GM19043 (cell line): ENCODE measurements around the gene SRBD1.

Experiments used
- ATAC-seq: cut with Tn5 transposase; IDR thresholded peaks from one replicate; pipeline ENCODE4 v1.9.1; 2021; ENCODE audit warnings: low read depth; ENCODE audit not compliant: unreplicated experiment

Gene SRBD1

GRCh38 chr2:45559436-45559835 is 51.6 kb downstream of the SRBD1 start:
- no peak for ATAC-seq

DNA sequence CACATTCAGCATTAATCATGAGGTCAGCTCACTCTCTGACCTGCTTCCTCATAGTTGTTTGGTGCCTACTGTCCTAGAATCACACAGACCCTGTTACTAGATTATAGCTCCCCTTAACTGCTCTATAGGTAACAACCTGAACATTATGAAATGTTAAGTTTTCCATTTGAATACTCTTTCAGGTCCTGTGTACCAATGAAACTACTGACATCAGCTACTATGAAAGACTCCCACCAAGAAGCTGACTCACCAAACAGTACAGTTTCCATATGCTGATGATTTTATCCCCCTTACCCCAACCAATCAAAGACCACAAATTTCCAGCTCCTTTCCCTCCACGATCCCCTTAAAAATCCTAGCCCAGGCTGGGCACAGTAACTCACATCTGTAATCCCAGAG is 56.3 kb downstream of the SRBD1 start:
- ATAC-seq = no peak

GRCh38 chr2:45554073-45554741 is 56.9 kb downstream of the SRBD1 start:
- ATAC-seq = no peak

DNA sequence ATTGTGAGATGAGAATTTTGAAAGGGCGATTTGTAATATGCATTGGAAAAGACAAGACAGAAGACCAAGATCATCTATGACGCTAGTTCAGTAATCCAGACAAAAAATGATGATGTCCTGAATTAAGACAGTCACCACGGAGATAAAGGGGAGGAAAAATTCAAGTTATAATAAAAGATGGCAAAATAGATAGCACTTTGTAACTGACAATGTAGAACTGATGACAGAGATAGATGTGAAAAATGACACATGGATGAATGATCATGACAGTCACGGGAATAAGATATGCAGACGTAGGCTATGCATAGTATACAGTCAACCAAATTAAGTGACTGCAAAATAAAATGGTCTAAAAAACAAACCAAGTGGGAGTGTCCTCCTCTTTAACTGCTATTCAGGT is 59.2 kb downstream of the SRBD1 start:
- ATAC-seq = no peak

GRCh38 chr2:45545943-45546342 is 65.1 kb downstream of the SRBD1 start:
- ATAC-seq = no peak

- no peak for ATAC-seq
Observed at GRCh38 chr2:45543257-45543656, 67.8 kb downstream of the SRBD1 start.

DNA sequence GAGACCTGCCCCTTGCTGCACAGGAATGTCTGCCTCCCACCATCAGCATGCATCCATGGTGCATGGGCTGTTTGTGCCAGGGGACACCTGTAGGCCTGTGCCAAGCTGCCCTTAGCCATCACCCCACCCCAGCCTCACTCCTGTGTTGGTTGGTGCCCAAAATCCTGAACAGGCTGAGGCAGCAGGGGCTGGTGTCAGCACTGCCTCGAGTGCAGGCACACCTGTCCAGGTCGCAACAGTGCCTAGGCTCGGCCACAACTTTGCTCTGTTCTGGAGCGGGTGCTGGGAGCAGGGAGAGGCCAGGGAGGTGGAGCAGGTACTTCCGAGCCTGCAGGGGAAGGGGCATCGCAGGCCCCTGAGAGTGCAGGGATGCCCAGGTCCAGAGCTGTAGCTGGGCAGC is 69.1 kb downstream of the SRBD1 start:
- ATAC-seq = no peak

DNA sequence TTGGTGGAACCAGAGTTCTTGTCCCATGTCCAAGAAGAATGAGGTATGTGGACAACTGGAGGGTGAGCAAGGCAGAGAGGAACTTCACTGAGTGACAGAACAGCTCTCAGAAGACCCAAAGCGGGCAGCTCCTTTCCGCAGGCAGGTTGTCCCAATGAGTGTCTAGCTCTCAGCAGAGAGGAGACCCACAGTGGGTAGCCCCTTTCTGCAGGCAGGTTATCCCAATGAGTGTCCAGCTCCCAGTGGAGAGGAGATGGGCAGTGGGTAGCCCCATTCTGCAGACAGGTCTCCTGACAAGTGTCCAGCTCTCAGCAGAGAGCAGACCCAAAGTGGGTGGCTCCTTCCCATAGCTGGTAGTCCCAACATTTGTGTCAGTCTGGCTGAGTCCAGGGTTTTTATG is 69.6 kb downstream of the SRBD1 start:
- no peak for ATAC-seq

DNA sequence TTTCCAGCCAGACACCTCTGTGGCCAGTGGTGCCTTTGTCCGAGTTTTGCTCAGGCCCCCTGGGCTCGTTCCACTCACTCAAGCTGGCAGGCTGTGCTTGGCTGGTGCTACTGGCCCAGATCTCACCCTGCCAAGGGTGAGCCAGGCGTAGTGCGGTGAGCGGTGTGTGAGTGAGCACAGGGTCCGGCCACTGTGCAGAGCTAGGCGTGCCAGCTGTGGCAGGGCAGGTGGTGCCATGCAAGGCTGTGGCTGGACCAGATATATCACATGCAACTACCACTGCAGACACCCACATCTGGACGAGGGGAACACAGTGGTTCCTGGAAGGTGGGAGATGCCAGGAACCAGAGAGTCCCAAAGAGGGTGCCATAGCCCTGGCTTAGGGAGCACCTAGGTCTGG is 70.1 kb downstream of the SRBD1 start:
- no peak for ATAC-seq

GRCh38 chr2:45533771-45534170 is 77.3 kb downstream of the SRBD1 start:
- no peak for ATAC-seq

DNA sequence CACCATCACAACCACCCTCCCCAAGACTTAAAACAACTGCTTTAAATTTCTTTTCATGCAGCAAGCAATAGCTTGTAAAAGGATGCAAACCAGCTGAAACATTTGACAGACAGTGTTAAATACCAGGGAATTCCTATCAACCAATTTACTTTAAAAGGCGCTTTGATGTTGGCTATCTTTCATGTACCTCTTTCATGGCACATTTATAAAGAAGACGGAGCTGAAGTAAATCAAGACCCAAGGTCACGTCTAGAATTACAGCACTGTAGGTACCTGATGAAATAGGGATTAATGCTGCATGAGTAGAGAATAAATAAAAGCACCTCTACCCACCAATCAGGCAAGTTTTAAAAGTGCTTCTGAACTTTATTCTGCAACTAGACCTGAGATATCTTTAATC is 78.9 kb downstream of the SRBD1 start:
- no peak for ATAC-seq

- ATAC-seq = no peak
Observed at GRCh38 chr2:45524016-45524415, 87.1 kb downstream of the SRBD1 start.

GRCh38 chr2:45518546-45518945 is 92.5 kb downstream of the SRBD1 start:
- no peak for ATAC-seq

- no peak for ATAC-seq
Observed at GRCh38 chr2:45510701-45511420, 100.2 kb downstream of the SRBD1 start.

- ATAC-seq = no peak
Observed at GRCh38 chr2:45506756-45507155, 104.3 kb downstream of the SRBD1 start.

- ATAC-seq = no peak
Observed at GRCh38 chr2:45505138-45505537, 105.9 kb downstream of the SRBD1 start.

GRCh38 chr2:45498661-45499550 is 112.2 kb downstream of the SRBD1 start:
- no peak for ATAC-seq

- ATAC-seq = peak; percentile 68
Observed at GRCh38 chr2:45497355-45497754, 113.7 kb downstream of the SRBD1 start.

GRCh38 chr2:45496869-45497268 is 114.2 kb downstream of the SRBD1 start:
- no peak for ATAC-seq

DNA sequence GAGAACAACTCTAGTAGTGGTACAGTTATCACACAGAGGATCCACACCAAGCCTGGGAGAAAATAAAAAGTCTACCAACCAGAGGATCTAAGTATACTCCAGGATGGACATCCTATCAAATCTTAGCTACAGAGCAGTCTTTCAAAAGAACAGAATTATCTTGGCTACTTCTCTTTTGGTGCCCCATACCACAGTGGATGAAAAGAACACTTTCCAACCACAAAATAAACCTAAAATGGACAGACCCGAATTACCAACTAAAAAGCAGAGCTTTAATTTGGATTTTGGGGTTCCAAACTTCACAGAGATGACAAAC is 116.1 kb downstream of the SRBD1 start:
- no peak for ATAC-seq

- no peak for ATAC-seq
Observed at GRCh38 chr2:45494275-45494977, 116.6 kb downstream of the SRBD1 start.
